Activated naive CD8-positive, alpha-beta T cell (primary cell): ENCODE measurements around the gene CDH23.
A peak's percentile ranks its signal among the peaks of the same experiment; 100 is the strongest.
"Not testable (repeated sequence)": the region's sequence is repeated elsewhere in the genome, so short reads cannot be mapped to it uniquely, and the experiment has no call there.

Experiments used
- H3K27ac Mint-ChIP-seq: one replicate; pipeline ENCODE4 v1.8.0; 2021; ENCODE audit warnings: mixed read lengths
- H3K27me3 Mint-ChIP-seq: one replicate; pipeline ENCODE4 v1.8.0; 2021; ENCODE audit warnings: mixed read lengths
- H3K36me3 Mint-ChIP-seq: one replicate; pipeline ENCODE4 v1.8.0; 2021; ENCODE audit warnings: mixed read lengths
- H3K4me1 Mint-ChIP-seq: one replicate; pipeline ENCODE4 v1.8.0; 2021; ENCODE audit warnings: low read depth, mixed read lengths
- H3K4me3 Mint-ChIP-seq: one replicate; pipeline ENCODE4 v1.8.0; 2021; ENCODE audit warnings: mild to moderate bottlenecking, mixed read lengths
- H3K9me3 Mint-ChIP-seq: one replicate; pipeline ENCODE4 v1.8.0; 2021; ENCODE audit warnings: low read depth, mixed read lengths

The CDH23 gene

DNA sequence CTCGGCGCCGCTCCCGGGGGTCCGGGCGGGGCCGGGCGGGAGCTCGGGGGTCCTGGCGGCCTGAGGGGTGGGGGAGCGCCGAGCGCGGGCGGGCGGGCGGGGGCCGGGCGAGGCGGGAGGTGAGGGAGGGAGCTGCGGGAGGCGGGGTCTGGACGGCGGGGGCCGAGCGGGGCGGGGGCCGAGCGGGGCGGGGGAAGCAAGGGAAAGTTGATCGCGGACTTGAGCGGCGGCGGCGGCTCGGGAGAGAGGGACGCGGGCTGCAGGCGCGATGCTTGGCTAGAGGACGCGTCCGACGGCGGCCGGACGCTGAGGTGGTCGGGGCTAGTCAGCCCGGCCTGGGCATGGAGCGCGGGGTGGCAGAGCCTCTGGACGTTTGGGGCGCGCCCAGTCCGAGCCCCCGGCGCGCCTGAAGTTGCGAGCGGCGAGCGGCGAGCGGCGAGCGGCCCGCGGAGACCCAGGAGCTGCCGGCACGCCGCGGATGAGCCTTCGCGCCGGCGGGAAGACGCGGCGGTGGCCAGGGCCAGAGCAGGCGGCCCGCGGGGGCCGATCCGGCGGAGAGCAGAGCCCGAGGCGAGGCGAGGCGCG is at the start of gene CDH23:
Gene CDH23, plus strand, starts transcription at position 210 of the 585 bp plus-strand sequence. CDS start 42,912 bp downstream, outside the sequence.
- Mint-ChIP-seq H3K27ac (no peak within 1 kb of the TSS), H3K27me3 (peaks cover 30% of the 10 kb centered on the region), H3K4me3 (peak within 1 kb of the TSS; percentile 79)

DNA sequence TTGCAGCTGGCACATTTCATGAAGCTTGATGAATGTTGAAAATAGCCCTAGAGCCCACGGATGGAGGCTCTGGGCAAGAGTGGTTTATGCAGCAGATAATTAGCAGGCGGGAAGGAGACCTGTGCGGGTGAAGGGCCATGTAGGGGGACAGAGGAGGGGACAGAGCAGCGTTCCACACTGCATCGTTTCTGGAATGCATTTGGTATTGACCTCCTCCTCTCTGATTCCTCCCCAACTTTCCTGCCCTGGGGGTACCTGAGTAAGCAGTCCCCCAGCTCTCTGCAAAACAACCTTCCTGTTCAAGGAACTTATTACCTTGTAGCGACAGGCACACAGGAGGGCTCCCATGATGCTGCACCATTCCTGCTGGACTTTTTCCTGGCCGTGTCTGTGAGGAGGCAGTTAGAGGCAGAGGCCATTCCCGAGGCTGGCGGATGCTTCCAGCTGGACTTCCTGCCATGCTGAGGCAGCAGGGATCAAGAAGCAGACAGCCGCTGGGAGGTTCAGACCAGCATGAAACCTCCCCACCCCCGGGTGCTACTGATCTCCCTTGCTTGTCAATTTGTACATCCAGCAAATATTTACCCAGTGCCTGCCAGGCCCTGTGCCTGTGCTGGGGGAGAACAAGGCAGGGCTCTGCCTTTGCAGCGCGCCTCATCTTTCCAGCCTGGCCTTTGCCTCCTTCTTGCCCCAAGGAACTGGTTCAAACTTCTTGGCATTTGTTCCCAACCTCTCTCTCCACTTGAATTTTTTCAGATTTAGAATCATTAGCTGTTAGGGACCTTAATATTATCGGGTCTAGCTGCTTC is 48.9 kb upstream of the CDH23 start:
- Mint-ChIP-seq H3K27me3 (no peaks in the 10 kb centered on the region), H3K36me3 (no peaks in the 10 kb centered on the region), H3K27ac (no peak overlapping the region), H3K9me3 (no peaks in the 10 kb centered on the region), H3K4me3 (no peak overlapping the region), H3K4me1 (peaks cover 20% of the 10 kb centered on the region)

More for the DNA sequence above, at the start of gene CDH23:
- no peaks in the 10 kb centered on the region for H3K36me3 Mint-ChIP-seq
- H3K4me1 Mint-ChIP-seq, result peaks cover 7% of the 10 kb centered on the region
- H3K9me3 Mint-ChIP-seq, result no peaks in the 10 kb centered on the region

DNA sequence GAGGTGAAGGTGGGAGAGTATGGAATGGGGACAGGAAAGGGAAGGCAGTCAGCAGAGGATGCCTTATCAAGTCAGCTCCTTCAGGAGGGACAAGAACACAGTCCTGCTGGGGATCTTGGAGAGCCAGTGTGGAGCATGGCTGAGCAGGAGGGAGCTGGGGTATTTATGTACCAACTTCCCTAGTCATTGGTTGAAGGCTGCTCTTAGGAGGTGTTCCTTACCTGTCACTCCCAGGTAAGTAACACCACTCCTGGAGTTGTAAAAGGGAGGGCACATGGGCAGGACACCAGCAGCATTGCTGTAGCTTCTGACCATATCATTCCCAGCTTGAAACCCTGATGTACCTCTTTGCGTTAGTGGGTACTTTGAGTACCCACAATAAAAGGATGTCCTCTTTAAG is 47.9 kb upstream of the CDH23 start:
- Mint-ChIP-seq H3K27me3 (no peaks in the 10 kb centered on the region), H3K4me1 (peaks cover 20% of the 10 kb centered on the region), H3K36me3 (no peaks in the 10 kb centered on the region), H3K27ac (no peak overlapping the region), H3K9me3 (no peaks in the 10 kb centered on the region), H3K4me3 (no peak overlapping the region)

DNA sequence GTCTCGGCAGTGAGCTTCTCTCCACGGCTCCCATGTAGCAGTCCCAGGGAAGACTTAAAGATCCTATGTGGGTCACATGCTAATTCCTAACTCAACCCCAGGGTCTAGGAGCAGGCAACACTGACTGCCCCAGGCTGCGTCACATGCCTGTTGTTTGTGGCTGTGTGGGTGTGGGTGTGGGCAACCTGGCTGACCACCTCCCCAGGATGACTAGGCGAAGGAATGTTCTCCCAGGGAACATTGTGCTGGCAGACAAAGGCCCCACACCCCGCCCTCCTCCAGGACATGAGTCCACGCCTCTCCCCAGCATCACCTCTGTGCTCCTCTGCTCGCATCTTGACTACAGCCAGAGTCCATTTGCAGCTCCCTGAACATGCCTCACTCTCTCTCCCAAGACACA is 47.3 kb upstream of the CDH23 start:
- H3K36me3 Mint-ChIP-seq, result no peaks in the 10 kb centered on the region
- H3K27ac Mint-ChIP-seq, result no peak overlapping the region
- H3K4me3 Mint-ChIP-seq, result no peak overlapping the region
- peaks cover 20% of the 10 kb centered on the region for H3K4me1 Mint-ChIP-seq
- no peaks in the 10 kb centered on the region for H3K9me3 Mint-ChIP-seq
- no peaks in the 10 kb centered on the region for H3K27me3 Mint-ChIP-seq

DNA sequence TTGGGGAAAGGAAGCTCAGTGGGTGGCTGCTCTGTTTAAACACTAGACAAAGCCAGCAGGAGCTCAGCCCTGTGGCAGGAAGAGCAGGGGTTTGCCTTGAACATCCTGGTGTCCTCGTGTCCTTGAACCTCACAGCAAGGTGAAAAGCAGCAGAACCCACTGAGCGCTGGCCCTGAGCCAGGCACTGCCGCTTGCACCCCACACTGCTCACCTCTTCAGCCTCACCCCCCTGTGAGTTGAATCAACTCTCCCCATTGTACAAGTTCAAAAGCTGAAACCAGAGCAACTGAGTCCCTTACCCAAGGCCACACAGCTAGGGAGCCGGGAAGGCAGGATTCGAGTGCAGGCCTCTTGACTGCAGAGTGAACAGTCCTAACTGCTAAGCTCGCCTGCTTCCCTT is 45.6 kb upstream of the CDH23 start:
- Mint-ChIP-seq H3K4me3 (peak overlapping the region; percentile 27), H3K27me3 (no peaks in the 10 kb centered on the region), H3K27ac (no peak overlapping the region), H3K9me3 (no peaks in the 10 kb centered on the region), H3K4me1 (peaks cover 20% of the 10 kb centered on the region), H3K36me3 (no peaks in the 10 kb centered on the region)

DNA sequence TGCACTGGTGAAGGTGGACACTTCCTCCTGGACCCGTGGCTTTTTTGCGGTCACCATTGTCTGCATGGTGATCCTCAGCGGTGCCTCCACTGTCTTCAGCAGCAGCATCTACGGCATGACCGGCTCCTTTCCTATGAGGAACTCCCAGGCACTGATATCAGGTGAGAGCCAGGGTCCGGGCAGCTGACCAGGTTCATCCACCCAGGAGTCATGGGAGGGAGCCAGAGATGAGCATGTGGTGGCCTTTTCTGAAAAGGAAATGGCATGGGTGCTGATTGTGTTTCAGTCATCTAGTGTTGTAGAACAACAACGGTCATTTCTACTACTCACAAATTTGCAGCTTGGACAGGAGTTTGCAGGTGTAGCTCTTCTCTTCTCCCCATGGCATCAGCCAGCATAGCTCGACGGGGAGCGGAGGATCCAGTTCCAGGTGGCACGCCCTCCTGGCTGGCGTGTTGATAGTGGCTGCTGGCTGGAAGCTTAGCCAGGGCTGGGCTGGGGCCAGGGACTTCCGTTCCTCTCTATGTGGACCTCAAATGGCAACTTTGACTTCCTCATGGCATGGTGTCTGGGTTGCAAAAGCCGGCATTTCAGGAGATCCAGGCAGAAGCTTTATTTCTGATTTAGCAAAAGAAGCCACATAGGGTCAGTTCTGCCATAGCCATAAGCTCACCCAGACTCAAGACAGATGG is 44.9 kb upstream of the CDH23 start:
- Mint-ChIP-seq H3K27ac (no peak overlapping the region), H3K36me3 (no peaks in the 10 kb centered on the region), H3K27me3 (no peaks in the 10 kb centered on the region), H3K4me3 (no peak overlapping the region), H3K4me1 (peaks cover 20% of the 10 kb centered on the region), H3K9me3 (no peaks in the 10 kb centered on the region)

DNA sequence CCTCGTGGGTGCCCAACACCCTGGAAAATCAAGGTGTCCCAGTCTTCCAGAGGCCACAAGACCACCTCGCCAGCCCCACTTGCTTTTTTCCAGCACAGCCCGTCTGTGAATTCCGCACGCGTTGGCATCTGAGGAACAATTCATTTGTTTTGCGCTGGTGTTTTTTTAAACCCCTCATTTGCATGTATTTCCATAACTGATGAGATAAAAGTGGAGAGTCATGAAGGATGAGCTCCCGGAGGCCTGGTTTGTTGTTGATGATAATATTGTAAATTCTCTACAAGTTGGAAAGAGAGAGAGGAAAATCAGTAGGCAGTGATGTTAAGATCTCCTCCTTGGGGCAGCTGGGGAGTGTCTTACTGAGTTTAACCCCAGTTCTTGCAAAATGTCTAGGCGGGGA is 43.1 kb upstream of the CDH23 start:
- no peaks in the 10 kb centered on the region for H3K27me3 Mint-ChIP-seq
- H3K4me3 Mint-ChIP-seq, result no peak overlapping the region
- no peaks in the 10 kb centered on the region for H3K36me3 Mint-ChIP-seq
- H3K27ac Mint-ChIP-seq, result no peak overlapping the region
- H3K9me3 Mint-ChIP-seq, result no peaks in the 10 kb centered on the region
- H3K4me1 Mint-ChIP-seq, result peaks cover 20% of the 10 kb centered on the region

DNA sequence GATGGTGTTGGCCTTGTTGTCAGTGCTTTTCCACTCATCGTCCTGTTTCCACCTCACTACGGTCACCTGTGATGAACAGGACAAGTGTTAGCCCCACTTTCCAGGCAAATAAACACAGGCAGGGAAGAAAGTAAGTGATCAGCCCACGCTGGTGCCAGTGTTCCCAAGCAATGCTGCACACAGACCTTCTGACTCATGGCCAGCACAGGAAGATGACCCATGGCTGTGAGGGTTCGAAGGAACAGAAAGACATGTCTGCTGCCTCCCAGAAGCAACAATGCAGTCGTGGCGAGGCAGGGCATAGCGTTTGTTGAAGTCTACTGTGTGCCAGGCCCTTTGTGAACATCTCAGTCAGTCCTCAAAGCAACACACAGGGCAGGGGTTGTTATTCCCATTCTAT is 41.9 kb upstream of the CDH23 start:
- Mint-ChIP-seq H3K9me3 (no peaks in the 10 kb centered on the region), H3K4me1 (peaks cover 18% of the 10 kb centered on the region), H3K27ac (no peak overlapping the region), H3K36me3 (peaks cover 4% of the 10 kb centered on the region), H3K4me3 (no peak overlapping the region), H3K27me3 (no peaks in the 10 kb centered on the region)

DNA sequence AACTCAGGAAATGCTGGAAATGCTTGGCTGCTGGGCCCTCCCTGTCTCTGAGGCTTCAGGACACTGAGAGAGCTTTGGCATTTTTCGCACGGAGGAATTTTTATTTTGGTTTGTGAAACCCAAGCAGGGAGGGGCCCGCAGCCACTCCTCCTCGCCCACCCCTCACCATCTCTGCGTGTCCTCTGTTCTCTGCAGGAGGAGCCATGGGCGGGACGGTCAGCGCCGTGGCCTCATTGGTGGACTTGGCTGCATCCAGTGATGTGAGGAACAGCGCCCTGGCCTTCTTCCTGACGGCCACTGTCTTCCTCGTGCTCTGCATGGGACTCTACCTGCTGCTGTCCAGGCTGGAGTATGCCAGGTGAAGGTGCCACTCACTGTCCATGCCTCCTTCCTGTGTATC is 40.8 kb upstream of the CDH23 start:
- Mint-ChIP-seq H3K36me3 (peaks cover 5% of the 10 kb centered on the region), H3K4me1 (peaks cover 9% of the 10 kb centered on the region), H3K27me3 (no peaks in the 10 kb centered on the region), H3K4me3 (no peak overlapping the region), H3K9me3 (no peaks in the 10 kb centered on the region), H3K27ac (no peak overlapping the region)

DNA sequence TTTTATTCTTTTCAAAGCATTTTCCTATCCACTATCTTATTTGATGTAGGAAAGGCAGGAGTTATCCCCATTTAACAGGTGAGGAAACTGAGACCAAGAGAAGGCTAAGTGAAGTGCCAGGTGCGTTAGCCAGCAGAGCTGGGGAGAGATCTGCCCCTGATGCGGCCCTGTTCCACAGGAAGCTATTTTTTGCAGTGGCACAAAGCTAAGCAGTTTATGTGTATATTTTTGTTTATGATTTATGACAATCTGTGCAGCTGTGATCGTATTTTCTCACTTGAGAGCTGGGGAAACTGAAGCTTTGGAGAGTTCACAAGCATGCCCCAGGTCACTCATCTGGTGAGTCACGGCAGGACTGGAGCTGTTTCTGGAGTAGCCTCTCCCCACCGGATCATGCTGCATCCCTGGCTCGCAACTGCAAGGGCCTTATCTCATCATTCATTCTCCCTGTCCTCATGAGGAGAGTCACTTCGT is 38.9 kb upstream of the CDH23 start:
- Mint-ChIP-seq H3K9me3 (no peaks in the 10 kb centered on the region), H3K36me3 (peaks cover 12% of the 10 kb centered on the region), H3K4me1 (no peaks in the 10 kb centered on the region), H3K27me3 (no peaks in the 10 kb centered on the region), H3K4me3 (no peak overlapping the region), H3K27ac (no peak overlapping the region)

DNA sequence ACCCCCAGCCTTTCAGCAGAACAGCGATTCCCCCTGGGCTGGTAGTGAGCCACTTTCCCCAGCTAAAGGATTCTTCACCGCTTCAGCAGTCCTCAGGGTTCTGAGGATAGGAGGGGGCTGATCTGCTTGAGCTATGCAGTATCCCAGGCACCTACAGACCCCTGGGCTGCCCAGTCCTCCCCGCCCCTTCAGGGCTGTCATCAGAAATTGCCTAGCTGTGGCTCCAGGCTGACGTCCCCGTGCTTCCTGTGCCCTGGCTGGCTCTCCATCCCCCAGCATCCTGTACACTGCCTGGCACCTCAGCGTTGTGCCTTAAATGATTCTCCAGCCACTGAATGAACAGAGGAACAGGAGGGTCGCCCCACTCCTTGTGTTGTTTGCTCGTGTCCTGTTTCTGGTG is 38.4 kb upstream of the CDH23 start:
- Mint-ChIP-seq H3K27me3 (no peaks in the 10 kb centered on the region), H3K27ac (no peak overlapping the region), H3K4me1 (no peaks in the 10 kb centered on the region), H3K36me3 (peaks cover 12% of the 10 kb centered on the region), H3K4me3 (no peak overlapping the region), H3K9me3 (no peaks in the 10 kb centered on the region)

DNA sequence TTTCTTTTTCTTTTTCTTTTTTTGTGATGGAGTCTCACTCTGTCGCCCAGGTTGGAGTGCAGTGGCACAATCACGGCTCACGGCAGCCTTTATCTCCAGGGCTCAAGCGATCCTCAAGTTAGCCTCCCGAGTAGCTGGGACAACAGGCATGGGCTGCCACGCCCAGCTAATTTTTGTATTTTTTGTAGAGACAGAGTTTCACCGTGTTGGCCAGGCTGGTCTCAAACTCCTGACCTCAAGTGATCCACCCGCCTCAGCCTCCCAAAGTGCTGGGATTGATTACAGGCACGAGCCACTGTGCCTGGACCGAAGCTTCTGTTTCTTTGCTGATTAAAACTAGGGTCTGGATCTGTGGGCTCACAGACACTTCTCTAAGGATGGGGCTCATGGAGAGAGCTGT is 37.8 kb upstream of the CDH23 start:
- H3K36me3 Mint-ChIP-seq, result peaks cover 12% of the 10 kb centered on the region
- not testable (repeated sequence) for H3K4me1 Mint-ChIP-seq, H3K27me3 Mint-ChIP-seq, H3K9me3 Mint-ChIP-seq, H3K27ac Mint-ChIP-seq, H3K4me3 Mint-ChIP-seq

DNA sequence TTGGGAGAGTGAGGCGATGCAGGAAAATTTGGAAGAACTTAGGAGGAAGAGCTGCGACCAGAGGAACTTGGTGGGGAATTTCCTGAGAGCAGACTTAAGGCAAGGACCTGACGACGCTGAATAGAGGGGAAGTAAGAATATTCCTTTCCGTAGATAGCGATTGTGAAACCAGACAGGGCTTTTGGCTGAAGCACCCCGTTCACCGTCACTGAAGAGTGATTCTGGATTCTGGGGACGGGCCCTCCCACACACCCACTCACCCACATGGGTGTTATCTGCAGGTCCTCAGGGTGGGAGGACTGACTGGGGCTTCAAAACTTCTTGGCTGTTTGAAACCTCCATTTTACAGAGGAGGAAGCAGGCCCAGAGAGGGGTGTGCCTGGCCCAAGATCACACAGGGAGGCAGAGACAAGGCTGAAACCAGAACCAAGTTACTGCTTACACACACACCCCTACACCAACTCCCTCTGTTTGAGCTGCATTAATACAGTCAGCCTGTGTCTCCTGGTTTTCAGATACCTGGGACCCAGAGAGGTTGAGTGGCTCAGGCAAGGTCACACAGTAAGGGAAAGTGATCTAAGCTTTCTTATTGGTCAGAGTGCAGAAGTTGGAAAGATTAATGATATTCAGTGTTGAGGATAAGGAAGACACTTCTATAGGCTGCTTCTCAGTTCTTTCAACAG is 37.2 kb upstream of the CDH23 start:
- H3K9me3 Mint-ChIP-seq, result no peaks in the 10 kb centered on the region
- no peak overlapping the region for H3K27ac Mint-ChIP-seq
- no peak overlapping the region for H3K4me3 Mint-ChIP-seq
- H3K36me3 Mint-ChIP-seq, result peaks cover 15% of the 10 kb centered on the region
- no peaks in the 10 kb centered on the region for H3K27me3 Mint-ChIP-seq
- no peaks in the 10 kb centered on the region for H3K4me1 Mint-ChIP-seq

DNA sequence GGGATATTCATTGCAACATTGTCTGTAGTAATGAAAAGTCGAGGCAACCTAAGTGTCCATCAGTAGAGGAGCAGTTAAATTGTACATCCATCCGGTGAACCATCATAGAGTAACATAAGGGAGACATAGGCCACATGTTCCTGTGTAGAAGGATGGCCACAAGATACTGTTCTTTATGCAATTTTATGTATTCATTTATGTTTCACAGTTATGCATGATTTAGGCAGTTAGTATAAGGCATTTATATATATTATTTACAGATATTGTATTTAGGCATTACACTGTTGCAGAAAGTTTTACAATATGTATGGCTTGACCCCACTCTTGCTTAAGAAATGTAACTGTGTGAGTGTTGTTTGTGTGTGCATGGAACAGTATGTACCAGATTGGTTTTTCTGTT is 36.0 kb upstream of the CDH23 start:
- Mint-ChIP-seq H3K9me3 (no peaks in the 10 kb centered on the region), H3K4me1 (no peaks in the 10 kb centered on the region), H3K27ac (no peak overlapping the region), H3K36me3 (peaks cover 15% of the 10 kb centered on the region), H3K27me3 (no peaks in the 10 kb centered on the region), H3K4me3 (no peak overlapping the region)

DNA sequence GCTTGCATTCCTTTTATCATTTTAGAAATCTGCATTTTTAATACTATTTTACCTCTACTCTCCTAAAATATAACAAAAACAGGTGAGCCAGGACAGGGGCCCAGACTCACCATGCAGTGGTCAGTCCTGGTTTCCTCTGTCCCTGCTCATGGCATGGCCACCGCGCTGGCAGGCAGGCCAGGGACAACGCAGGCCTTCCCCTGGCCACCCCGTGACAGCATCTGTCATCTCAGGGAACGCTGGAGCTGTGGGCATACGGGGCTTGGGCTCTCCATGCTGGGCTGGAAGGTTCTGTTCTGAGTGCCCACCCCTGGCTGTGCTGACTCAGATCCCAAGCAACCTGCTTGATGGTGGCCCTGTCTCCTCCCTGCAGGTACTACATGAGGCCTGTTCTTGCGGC is 35.1 kb upstream of the CDH23 start:
- Mint-ChIP-seq H3K9me3 (no peaks in the 10 kb centered on the region), H3K27me3 (no peaks in the 10 kb centered on the region), H3K4me1 (no peaks in the 10 kb centered on the region), H3K36me3 (peaks cover 15% of the 10 kb centered on the region), H3K4me3 (no peak overlapping the region), H3K27ac (no peak overlapping the region)
